Measurements from ENCODE around the gene EHD4.

DNA sequence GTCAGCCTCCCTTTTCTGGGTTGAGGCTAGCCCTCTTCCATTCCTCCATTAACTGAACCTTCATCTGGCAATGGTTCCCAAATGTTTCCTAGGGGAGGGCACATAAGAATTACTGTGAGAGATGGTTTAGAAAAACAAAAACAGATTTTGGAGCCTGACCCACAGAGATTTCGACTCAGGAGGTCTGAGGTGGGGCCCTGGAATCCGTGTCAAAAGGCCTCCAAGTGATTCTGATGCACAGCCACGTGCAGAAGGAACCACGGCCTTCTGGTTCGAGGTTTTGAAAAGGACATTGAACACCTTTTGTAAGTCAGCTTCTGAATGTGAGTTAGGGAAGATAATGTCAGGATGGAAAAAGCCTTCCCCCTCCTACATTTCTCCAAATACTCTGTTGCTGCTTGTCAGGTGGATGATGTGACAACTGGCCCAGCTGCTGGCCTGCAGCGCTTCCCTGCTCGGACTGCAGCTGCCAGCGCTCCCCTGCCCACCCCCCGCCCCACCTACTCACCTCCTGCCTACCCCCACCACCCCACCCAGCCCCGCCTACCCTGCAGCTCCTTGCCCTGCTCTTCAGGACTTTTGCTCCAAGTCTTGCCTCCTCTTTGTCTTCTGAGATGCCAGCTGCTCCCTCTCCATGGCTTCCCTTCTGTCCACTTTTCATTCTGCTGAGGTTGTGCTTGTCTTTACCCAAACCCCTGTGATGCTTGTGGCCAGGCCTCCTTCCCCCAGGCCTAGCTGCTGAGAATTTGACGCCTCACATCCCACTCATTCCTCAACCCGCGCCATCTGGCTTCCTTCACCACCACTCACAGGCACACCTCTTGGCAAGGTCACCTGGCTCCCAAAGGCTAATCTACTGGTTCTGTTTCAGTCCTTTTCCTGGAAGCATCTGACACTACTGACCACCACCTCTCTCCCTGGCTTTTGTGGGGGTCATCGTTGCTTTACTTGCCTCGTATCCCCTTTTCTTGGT lies 6.6 kb downstream of the EHD4 start:
- TF ChIP-seq CTCF (IDR thresholded peaks at IDR 0.05; ENCODE audit: borderline replicate concordance, extremely low read depth, low read length, poor library complexity, severe bottlenecking): no peak
- no peak for TF ChIP-seq EZH2 (IDR thresholded peaks at IDR 0.05; ENCODE audit: borderline replicate concordance, low read depth, low read length, severe bottlenecking)

Data from DND-41 (cell line).